ENCODE results near the gene ZBTB16.

ZBTB16 gene

DNA sequence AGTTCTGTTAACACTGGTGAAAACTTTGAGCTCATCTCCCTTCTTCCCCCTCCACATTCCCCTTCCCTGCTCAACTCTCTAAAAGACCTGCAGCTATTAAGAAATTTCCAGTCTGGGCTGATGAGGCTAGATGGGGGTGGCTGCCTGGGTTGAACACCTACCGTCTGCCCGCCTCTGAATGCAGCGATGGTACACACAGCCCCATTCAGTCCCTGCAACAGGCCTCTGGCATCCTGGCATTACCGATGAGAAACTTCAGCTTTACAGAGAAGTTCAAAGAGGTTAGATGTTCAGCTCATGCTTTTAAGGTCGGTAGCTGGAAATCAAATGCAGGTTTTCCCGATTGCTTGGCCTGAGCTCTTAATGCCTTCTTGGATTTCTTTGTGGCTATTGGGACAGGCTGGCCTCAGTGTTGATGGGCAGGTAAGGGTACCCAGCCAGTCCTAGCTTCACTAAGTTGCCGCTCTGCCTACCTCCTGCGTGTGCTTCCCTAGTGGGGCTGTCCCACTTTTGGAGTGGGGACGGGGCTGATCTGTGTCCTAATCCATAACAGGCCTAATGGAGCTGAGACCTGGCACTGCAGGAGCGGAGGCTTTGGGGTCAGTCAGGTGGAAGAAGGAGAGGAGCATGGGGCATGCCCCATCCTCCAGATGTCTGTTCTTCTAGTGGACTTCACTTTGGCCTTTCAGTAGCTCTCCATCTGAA, 49.1 kb downstream of the ZBTB16 start:
- no peak for DNase-seq

GRCh38 chr11:114109206-114110090, 49.9 kb downstream of the ZBTB16 start:
- DNase-seq: no peak

DNA sequence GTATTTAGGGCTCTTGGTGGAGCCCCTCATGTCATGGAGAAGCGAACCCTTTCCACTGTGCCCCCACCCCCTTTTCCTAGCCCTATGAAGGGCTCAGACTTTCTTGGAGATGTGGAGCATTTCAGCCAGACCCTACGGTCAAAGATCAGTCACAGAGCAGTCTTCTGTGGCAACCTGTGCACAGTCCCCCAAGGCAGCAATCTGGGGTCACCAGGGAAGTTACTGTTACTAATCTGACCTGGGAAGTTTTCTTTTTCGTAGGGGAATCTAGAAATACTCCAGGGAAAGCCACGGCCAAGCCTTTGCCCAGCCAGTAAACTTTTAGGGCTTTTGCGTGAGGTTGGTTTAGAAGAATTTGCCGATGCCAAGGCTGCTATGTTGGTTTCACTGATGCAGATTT, 50.6 kb downstream of the ZBTB16 start:
- DNase-seq: no peak

DNA sequence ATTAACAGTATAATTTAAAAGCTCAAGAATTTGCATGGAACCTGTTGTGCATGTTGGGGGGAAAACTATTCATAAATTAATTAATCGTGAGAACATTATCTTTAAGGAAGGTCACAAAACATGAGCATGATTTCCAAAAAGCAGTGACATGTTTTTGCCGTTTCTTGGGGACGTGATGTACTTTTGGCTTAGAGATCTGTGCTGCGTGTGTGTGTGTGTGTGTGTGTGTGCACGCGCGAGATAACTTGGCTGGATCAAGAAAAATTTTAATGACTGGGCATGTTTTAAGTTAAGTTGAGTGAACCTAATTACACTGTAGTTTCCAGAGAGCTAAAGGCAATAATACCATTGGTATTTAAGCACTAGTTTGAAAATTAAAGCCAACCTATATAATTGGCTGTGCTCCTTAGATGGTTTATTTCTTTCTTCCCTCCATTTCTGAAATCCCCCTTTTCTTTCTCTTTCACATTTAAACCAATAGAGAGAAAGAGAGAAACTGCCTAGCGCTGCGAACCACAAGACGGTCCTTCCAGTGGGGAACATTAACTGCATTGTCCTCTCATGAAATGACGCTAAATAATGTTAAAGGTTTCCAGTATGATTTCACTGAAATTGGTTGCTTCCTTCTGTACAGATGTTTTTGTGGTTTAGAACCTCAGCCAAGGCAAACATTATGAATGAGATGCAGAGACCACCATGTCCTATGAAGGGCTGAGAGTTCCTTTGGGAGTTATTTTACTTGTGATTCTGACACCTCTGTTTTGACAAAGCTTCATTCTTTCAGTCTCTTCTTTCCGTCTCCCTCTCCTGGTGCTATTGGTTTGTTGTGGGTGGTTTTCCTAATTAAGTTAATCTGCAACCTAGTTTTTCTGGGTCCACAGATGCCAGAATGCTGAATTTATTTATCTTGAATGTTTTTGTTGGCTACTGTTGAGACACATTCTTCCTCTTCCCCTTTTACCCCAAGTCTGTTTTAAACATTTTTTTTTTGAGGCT, 51.7 kb downstream of the ZBTB16 start:
- DNase-seq: no peak

GRCh38 chr11:114115451-114115928, 56.0 kb downstream of the ZBTB16 start:
- DNase-seq: no peak

GRCh38 chr11:114116357-114116756, 56.8 kb downstream of the ZBTB16 start:
- DNase-seq: no peak

DNA sequence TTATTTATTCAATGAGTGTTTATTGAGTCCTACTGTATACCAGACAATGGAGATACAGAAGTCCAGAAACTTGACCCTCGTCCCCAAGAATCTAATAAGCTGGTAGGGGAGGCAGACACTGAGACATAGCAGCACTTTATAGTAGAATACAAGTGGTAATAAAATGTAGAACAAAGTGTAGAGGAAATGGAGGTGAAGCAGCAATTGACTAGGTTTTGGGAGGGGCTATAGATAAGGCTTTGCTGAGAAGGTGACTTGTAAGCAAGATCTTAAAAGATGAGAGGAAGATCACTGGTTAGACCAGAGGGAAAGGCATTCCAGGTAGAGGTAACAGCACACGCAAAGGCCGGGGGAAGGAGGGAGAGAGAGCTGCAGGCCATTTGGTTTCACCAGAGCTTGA, 57.3 kb downstream of the ZBTB16 start:
- no peak for DNase-seq

DNA sequence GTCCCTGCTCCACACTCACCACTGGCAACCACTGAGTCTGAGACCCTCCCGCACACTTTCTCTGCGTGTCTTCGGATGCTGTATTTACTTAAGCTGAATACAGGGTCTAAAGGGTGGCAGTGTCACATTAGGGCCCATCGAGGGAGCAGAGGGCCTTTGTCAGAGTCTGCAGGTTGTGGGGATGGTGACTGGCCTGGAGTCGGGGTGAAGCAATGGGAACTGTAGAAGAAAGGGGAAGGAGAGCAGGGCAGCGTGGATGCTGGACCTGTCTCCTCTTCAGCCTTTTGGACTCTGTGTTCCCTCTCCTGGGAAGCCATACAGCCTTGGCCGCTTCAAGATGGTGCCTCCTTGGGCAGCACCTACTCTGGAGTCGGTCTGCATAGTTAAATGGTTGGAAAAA, 61.1 kb downstream of the ZBTB16 start:
- DNase-seq: no peak

- no peak for DNase-seq
Observed at GRCh38 chr11:114121138-114121537, 61.6 kb downstream of the ZBTB16 start.

DNA sequence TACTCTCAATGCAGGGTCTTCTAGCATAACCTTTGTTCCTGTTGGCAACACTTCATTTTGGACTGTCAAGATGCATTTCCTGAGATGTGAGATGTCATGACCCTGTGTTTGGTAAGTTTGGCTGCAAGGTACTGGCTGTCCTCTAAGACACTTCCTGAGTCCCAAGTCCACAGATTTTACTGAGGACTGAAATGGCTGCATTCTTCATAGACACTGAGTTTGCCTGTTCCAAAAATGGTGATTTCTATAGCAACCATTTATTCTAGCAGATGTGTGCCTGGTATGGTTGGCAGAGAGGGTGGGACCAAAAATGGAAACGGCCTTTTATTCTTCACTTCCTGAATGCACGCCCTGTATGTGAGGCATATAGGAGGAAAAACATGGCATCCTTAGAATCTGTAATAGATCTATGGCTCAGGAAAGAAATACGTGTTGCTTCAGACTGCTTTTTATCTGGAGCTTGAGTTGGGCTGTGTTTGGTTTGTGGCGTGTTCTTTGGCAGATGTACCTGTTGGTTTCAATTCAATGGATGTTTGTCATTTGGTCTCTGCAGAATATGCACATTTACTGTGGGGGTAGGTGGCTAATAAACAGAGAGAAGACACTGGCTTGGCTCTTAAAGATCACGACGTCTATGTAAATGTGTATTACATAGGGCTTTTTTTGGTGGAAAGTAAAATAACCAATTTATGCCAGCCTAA, 62.4 kb downstream of the ZBTB16 start:
- DNase-seq: no peak

GRCh38 chr11:114122686-114123085, 63.2 kb downstream of the ZBTB16 start:
- no peak for DNase-seq

DNA sequence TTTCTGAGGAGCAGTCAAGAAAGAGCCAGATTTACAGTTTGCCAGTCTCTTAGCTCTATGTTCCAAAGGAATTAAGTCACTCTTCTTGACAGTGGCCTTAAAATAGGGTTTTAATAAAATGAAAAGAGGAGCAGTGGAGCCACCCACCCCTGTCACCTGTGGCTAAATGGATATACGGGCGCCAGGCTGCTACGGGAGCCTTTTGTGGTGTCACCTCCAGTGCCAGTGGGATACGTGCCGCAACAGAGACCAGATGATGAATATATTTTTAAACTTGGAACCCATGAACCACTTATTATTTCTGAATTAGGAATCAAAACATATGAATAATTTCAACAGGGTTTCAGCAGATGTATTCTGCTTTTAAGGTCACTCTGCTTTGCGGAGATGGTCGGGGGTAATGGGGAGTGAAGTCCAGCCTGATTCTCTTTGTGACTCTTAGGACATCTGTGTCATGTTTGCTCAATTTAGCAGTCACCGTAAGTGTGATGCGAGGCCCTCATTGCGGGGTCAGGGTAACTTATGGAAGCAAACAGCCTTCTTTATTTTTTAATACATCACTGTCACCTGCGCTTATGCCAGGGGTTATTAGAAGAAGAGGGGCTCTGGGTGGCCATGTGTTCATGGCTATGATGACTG, 64.3 kb downstream of the ZBTB16 start:
- DNase-seq: no peak

DNA sequence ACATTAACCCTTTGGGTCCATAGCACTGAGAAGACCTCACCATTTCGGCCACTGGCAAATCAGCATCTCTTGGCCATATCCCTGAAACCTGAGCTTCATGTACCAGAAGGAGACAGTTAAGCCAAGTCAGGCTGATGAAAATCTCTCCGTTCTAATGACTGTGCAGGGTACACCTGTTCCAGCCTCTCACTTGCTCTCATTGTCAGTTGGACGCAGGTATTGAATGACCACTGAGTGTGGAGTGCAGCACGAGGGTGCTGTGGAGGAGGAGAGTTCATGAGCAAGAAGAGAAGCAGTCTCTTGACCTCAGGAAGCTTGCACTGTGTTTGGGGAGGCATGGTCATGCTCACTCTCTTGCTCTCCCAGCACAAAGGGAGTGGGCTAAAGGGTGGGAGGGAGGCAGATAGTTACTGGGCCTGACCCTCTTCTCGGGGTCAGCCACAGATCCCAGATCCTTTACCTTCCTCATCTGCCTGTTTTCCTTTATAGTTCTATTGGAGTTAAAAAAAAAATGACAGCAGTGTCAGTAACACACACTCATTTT, 65.2 kb downstream of the ZBTB16 start:
- DNase-seq: no peak

DNA sequence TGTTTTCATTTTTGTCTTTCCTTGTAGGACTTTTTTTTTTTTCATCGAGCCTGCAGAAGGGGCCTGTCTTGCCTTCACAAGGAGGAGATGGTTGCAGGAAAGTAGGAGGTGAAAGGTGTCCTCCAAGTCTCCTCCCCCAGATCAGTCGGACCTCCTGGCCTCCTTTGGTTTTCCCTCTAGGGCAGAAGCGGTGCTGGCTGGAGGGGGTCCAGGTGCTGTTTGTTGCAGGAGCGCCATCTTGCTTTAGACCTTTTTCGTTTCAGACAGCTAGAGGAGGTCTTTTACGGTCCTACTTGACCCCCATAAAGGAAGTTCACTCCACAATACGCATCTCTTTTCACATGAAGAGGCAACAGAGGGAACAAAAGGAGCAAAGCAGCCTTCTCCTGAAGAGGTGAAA, 66.0 kb downstream of the ZBTB16 start:
- no peak for DNase-seq

DNA sequence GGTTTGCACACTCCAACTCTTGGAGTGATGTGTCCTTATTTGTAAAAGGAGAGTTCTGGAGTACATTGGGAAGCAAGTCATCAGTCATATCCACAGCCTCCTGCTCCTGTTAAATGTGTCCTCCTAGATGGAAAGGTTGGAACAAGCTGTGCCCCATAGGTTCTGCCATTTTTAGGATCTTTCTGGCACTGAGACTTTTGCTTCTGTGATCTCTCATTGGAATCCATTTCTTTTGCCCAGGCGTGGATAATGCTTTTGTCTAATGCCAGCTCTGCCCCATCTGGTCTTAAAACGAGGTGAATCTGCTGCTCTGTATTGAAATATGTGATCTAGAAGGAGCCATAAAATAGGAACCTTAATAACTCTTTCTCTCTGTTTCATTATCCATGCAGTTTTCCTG, 66.4 kb downstream of the ZBTB16 start:
- no peak for DNase-seq

GRCh38 chr11:114128399-114128798, 68.9 kb downstream of the ZBTB16 start:
- DNase-seq: no peak

- no peak for DNase-seq
Observed at GRCh38 chr11:114129142-114129541, 69.6 kb downstream of the ZBTB16 start.

GRCh38 chr11:114129699-114130098, 70.2 kb downstream of the ZBTB16 start:
- DNase-seq: no peak

- no peak for DNase-seq
Observed at GRCh38 chr11:114130115-114130576, 70.6 kb downstream of the ZBTB16 start.

- DNase-seq: no peak
Observed at GRCh38 chr11:114130629-114131277, 71.2 kb downstream of the ZBTB16 start.

All from fibroblast of skin of abdomen (primary cell).